Brain microvascular endothelial cell (primary cell): ENCODE results near the gene TESPA1.
A peak's percentile ranks its signal among the peaks of the same experiment; 100 is the strongest.

Source experiments
- DNase-seq: peaks from one replicate; pipeline ENCODE4 v3.0.0-alpha.2; 2020
- H3K27ac ChIP-seq: fragments of 250-450 bp; sonication (Bioruptor Pico); 2 replicates; pipeline ENCODE4 v1.5.1; 2020; ENCODE audit warnings: mild to moderate bottlenecking, moderate library complexity
- H3K27me3 ChIP-seq: fragments of 250-450 bp; sonication (Bioruptor Pico); replicated peaks from 2 replicates; pipeline ENCODE4 v1.5.1; 2020; ENCODE audit warnings: mild to moderate bottlenecking
- H3K36me3 ChIP-seq: fragments of 250-450 bp; sonication (Bioruptor Pico); replicated peaks from 2 replicates; pipeline ENCODE4 v1.5.1; 2020; ENCODE audit warnings: mild to moderate bottlenecking
- H3K4me3 ChIP-seq: 2 replicates; pipeline ENCODE4 v1.5.1; 2011; ENCODE audit warnings: low read depth, mild to moderate bottlenecking, control low read depth, low read length, moderate library complexity
- in situ Hi-C: cut with HindIII; loops from 2 replicates; pipeline ENCODE4 v1.10.0; 2017; ENCODE audit warnings: low sequenced_read_pairs, low pct_ligation_motif_present
- TF ChIP-seq, protein P1 (sequence below): IDR thresholded peaks from 2 replicates; pipeline ENCODE4 v1.5.1; 2011; ENCODE audit warnings: low read depth, mild to moderate bottlenecking, moderate library complexity, low read length, control low read depth, inconsistent platforms; ENCODE audit errors: missing control alignments

TESPA1 gene

DNA sequence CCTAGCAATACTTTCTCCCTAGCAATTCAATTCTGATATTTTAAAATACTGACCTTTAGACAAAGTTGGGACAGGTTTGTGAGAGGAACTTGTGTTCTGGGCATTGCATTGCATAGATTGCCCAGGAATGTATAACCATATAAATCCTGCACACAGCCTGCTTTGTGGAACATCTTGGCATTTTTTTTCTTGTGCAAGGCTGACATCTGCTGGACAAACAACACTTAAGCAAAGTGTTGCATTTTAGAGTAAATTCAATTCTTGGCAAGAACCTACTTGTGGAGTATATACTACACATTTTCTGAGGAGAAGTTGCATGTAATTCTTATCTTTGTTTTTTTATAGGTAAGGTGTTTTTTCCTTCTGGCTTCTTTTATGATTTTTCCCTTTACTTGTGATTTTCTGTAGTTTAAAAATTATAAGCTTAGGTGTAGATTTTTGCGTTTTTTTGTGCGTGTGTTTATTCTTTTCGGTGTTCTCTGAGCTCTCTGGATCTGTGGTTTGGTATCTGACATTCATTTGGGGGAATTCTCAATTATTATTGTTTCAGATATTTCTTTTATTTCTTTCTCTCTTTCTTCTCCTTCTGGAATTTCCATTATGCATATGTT is 26.4 kb downstream of the TESPA1 start:
- Histone ChIP-seq H3K4me3 (no peak overlapping the region), H3K27ac (no peak overlapping the region), H3K36me3 (no peaks in the 10 kb centered on the region), H3K27me3 (no peaks in the 10 kb centered on the region)
- DNase-seq, result peak; percentile 55
- TF ChIP-seq, protein P1, sequence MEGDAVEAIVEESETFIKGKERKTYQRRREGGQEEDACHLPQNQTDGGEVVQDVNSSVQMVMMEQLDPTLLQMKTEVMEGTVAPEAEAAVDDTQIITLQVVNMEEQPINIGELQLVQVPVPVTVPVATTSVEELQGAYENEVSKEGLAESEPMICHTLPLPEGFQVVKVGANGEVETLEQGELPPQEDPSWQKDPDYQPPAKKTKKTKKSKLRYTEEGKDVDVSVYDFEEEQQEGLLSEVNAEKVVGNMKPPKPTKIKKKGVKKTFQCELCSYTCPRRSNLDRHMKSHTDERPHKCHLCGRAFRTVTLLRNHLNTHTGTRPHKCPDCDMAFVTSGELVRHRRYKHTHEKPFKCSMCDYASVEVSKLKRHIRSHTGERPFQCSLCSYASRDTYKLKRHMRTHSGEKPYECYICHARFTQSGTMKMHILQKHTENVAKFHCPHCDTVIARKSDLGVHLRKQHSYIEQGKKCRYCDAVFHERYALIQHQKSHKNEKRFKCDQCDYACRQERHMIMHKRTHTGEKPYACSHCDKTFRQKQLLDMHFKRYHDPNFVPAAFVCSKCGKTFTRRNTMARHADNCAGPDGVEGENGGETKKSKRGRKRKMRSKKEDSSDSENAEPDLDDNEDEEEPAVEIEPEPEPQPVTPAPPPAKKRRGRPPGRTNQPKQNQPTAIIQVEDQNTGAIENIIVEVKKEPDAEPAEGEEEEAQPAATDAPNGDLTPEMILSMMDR, result peak; percentile 59
- in situ Hi-C loops, result no loop called here

DNA sequence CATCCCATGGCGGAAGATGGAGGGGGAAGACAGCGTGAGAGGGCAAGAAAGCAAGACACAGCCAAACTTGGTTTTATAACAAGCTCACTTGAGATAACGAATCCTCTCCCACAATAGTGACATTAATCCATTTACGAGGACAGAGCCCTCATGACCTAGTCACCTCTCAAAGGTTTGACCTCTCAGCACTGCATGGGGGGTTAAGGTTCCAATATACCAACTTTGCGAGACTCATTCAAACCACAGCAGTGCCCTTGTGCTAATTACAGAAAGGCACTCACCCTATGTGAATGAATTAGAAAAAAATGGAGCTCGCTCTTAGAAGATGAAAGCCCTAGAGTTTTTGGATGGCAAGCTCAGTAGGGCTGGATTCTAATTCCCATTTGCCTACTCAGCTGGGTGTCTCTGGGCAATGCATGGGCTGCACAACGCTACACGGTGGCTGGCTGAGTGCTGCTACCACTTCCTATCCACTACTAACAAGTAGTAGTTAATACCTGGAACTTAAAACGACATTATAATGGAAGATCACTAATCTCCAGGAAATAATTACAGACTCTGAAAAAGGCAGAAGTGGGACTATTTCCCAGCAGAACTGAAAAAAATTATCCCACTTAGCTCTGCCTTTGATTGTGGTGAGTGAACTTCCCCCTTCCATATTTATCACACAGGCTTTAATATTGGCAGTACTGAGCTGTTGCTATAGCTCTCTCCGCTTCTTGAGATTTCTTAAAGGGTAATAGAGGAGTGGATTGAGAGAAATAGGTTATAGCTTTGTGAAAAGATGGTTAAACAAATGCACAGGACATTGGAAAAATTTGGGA is 27.5 kb downstream of the TESPA1 start:
- no peak overlapping the region for H3K4me3 ChIP-seq
- H3K36me3 ChIP-seq, result no peaks in the 10 kb centered on the region
- in situ Hi-C loops, result no loop called here
- no peaks in the 10 kb centered on the region for H3K27me3 ChIP-seq
- no peak for DNase-seq
- TF ChIP-seq, protein P1, result no peak
- H3K27ac ChIP-seq, result no peak overlapping the region

DNA sequence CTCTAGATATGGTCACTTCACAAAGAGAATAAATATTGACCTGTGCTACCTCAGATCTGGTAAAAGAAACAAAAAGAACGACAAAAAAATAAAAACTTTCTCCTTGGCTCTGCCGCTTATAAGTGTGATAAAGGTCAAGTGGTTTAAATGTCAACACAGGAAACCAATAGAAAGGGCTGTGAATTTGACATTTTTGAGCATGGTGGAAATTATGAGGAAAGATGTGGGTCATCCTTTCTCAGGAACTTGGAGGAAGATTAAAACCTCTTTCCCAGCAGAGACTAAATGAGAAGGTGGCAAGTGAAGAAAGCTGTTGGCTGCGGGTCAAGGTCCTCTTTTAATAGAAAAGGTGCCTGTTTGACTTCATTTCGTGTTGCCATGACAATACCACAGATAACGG is 28.2 kb downstream of the TESPA1 start:
- no peak for DNase-seq
- in situ Hi-C loops, result no loop called here
- TF ChIP-seq, protein P1, result no peak
- H3K27ac ChIP-seq, result no peak overlapping the region
- H3K4me3 ChIP-seq, result no peak overlapping the region
- H3K27me3 ChIP-seq, result no peaks in the 10 kb centered on the region
- H3K36me3 ChIP-seq, result no peaks in the 10 kb centered on the region

DNA sequence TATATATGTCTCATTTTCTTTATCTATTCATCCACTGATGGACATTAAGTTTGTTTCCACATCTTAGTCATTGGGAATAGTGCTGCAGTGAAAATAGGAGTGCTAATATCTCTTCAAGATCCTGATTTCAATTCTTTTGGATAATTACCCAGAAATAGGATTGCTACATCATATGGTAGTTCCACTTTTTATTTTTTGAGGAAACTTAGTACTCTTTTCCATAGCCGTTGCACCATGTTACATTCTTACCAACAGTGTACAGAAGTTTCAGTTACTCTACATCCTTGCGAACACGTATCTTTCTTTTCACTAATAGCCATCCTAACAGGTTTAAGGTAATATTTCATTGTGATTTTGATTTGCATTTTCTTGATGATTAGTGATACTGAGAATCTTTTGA is 29.8 kb downstream of the TESPA1 start:
- in situ Hi-C loops, result no loop called here
- DNase-seq, result no peak
- Histone ChIP-seq H3K27me3 (no peaks in the 10 kb centered on the region), H3K4me3 (no peak overlapping the region), H3K27ac (no peak overlapping the region), H3K36me3 (no peaks in the 10 kb centered on the region)
- TF ChIP-seq, protein P1, result no peak

DNA sequence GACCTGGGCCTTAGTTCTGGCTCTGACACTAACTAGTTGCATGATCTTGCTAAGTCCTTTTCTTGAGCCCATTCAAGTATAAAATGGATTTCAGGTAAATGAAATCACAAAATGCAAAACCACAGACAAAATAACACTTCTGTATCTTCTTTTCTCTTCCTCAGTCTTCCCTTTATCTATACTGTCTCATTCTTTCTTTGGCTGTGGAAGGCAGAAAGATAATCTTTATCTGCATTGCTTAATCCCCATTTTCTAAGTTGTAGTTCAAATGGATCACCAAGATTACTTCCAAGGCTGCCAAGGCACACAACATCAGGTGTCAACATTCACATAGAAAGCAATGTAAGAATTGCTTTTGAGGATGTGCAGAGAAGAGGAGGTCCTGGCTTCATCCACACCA is 30.3 kb downstream of the TESPA1 start:
- no peaks in the 10 kb centered on the region for H3K36me3 ChIP-seq
- DNase-seq, result no peak
- in situ Hi-C loops, result no loop called here

More for the DNA sequence above, 30.3 kb downstream of the TESPA1 start:
- H3K27me3 ChIP-seq, result no peaks in the 10 kb centered on the region
- TF ChIP-seq, protein P1, result no peak
- H3K27ac ChIP-seq, result no peak overlapping the region
- H3K4me3 ChIP-seq, result no peak overlapping the region
